HCT116 (cell line): ENCODE results near the gene TTC39C. TPM values are rescaled to one million over a fixed set of nuclear protein-coding genes. Genes with fewer than 3 reads are reported as not detected.
A peak's percentile ranks its signal among the peaks of the same experiment; 100 is the strongest.

ENCODE experiments used
- ATAC-seq: fragments of 200-7000 bp; cut with Tn5 transposase; 2 replicates; pipeline ENCODE4 v1.9.1; 2020; ENCODE audit warnings: mild to moderate bottlenecking, moderate library complexity
- BruUV-seq: library from RNA; stranded (reverse); fragments of 400-500 nt; replicated peaks from 2 replicates; lab custom pipeline; 2021; lab: Mats Ljungman, UMichigan
- CTCF ChIA-PET: fragments of 300-600 bp; sonication (Branson Sonifier 250); formaldehyde crosslinking; loops from one replicate; lab custom pipeline; 2021; ENCODE audit warnings: antibody characterized with exemption; lab: Charles Lee
- POLR2A ChIA-PET: fragments of 300-600, 350-600 bp; sonication (Branson Sonifier 250); formaldehyde crosslinking; loops from one replicate; lab custom pipeline; 2021; ENCODE audit warnings: antibody characterized with exemption; lab: Charles Lee
- RAD21 ChIA-PET, 2 experiments: fragments of 300-600 bp; sonication (Branson Sonifier 250); formaldehyde crosslinking; loops; one replicate each; lab custom pipeline; 2023; ENCODE audit warnings: low total read pairs in 2 of 2; ENCODE audit not compliant: uncharacterized antibody in 2 of 2, unreplicated experiment in 2 of 2, low non-redundant PET in 1 of 2; lab: Charles Lee
- DNase-seq: peaks from one replicate; pipeline ENCODE4 v3.0.0-alpha.2; 2010; ENCODE audit warnings: low read depth, low spot score
- H2AFZ ChIP-seq: fragments of 200-600 bp; shearing (Covaris generic), sonication (generic); 2 replicates; pipeline ENCODE4 v1.6.1; 2017; ENCODE audit warnings: low read depth, mixed run types, mixed read lengths, antibody characterized with exemption, low read length; ENCODE audit not compliant: poor library complexity, severe bottlenecking
- H3K27ac ChIP-seq: 2 replicates; pipeline ENCODE4 v1.5.1; 2012; ENCODE audit warnings: low read depth, low read length
- H3K27me3 ChIP-seq: fragments of 200-600 bp; sonication (generic); 2 replicates; pipeline ENCODE4 v1.6.1; 2016; ENCODE audit warnings: mixed run types, low read length, mixed read lengths; ENCODE audit not compliant: insufficient read depth
- H3K36me3 ChIP-seq, 2 experiments: fragments of 200-500 bp in 1 of 2; fragments of 200-600 bp in 1 of 2; sonication (Bioruptor generic) in 1 of 2; sonication (generic) in 1 of 2; 2 replicates each; pipeline versions ENCODE4 v1.5.1 to v1.6.1; 2014 to 2016; ENCODE audit warnings: low read length in 2 of 2, inconsistent platforms in 1 of 2, mixed read lengths in 1 of 2, mixed run types in 1 of 2; ENCODE audit not compliant: insufficient read depth in 2 of 2, control insufficient read depth in 1 of 2
- H3K4me1 ChIP-seq, 2 experiments: fragments of 200-600 bp in 1 of 2; sonication (generic) in 1 of 2; 2 replicates each; pipeline versions ENCODE4 v1.5.1 to v1.6.1; 2012 to 2017; ENCODE audit warnings: low read length in 2 of 2, inconsistent platforms in 1 of 2, mild to moderate bottlenecking in 1 of 2, mixed read lengths in 1 of 2, mixed run types in 1 of 2, moderate library complexity in 1 of 2; ENCODE audit not compliant: insufficient read depth in 2 of 2, control insufficient read depth in 1 of 2
- H3K4me2 ChIP-seq: fragments of 200-600 bp; sonication (generic); 2 replicates; pipeline ENCODE4 v1.6.1; 2017; ENCODE audit warnings: mixed run types, low read length, mixed read lengths
- H3K4me3 ChIP-seq, 2 experiments: fragments of 200-600 bp in 1 of 2; sonication (generic) in 1 of 2; replicated peaks in 1 of 2; 2 replicates each; pipeline ENCODE4 v1.5.1; 2011 to 2016; ENCODE audit warnings: low read length in 2 of 2, control low read depth in 1 of 2, low read depth in 1 of 2, mild to moderate bottlenecking in 1 of 2, mixed read lengths in 1 of 2, mixed run types in 1 of 2
- H3K79me2 ChIP-seq: fragments of 200-600 bp; sonication (generic); 2 replicates; pipeline ENCODE4 v1.6.1; 2017; ENCODE audit warnings: mild to moderate bottlenecking, mixed run types, low read length, moderate library complexity, mixed read lengths; ENCODE audit not compliant: insufficient read depth
- H3K9ac ChIP-seq: fragments of 200-600 bp; sonication (generic); 2 replicates; pipeline ENCODE4 v1.6.1; 2016; ENCODE audit warnings: low read length, mixed read lengths
- H3K9me2 ChIP-seq: fragments of 200-600 bp; sonication (generic), shearing (Covaris generic); 2 replicates; pipeline ENCODE4 v1.6.1; 2017; ENCODE audit warnings: mixed run types, mild to moderate bottlenecking, moderate library complexity; ENCODE audit not compliant: insufficient read depth
- H3K9me3 ChIP-seq, 2 experiments: fragments of 200-500 bp in 1 of 2; fragments of 200-600 bp in 1 of 2; sonication (Bioruptor generic) in 1 of 2; sonication (generic) in 1 of 2; 2 replicates each; pipeline ENCODE4 v1.6.1; 2014 to 2017; ENCODE audit warnings: low read length in 2 of 2, mixed read lengths in 2 of 2, inconsistent platforms in 1 of 2, low read depth in 1 of 2, mild to moderate bottlenecking in 1 of 2, mixed run types in 1 of 2, moderate library complexity in 1 of 2; ENCODE audit not compliant: control insufficient read depth in 1 of 2, insufficient read depth in 1 of 2
- H4K20me1 ChIP-seq: fragments of 200-600 bp; sonication (generic), shearing (Covaris generic); 2 replicates; pipeline ENCODE4 v1.6.1; 2017; ENCODE audit warnings: mixed run types, mild to moderate bottlenecking, moderate library complexity; ENCODE audit not compliant: insufficient read depth
- CBX3 ChIP-seq: IDR thresholded peaks from 2 replicates; pipeline ENCODE4 v1.6.1; 2012; ENCODE audit warnings: low read depth
- CTCF ChIP-seq, 3 experiments: fragments of 200-600 bp in 1 of 3; sonication (generic) in 1 of 3; IDR thresholded peaks in 2 of 3; conservative IDR thresholded peaks in 1 of 3; 2 replicates each; pipeline ENCODE4 v1.5.1; 2012 to 2017; ENCODE audit warnings: low read depth in 2 of 3, low read length in 2 of 3, antibody characterized with exemption in 1 of 3, borderline replicate concordance in 1 of 3, control low read depth in 1 of 3, mild to moderate bottlenecking in 1 of 3, mixed read lengths in 1 of 3, mixed run types in 1 of 3, moderate library complexity in 1 of 3; ENCODE audit not compliant: insufficient read depth in 1 of 3
- EZH2 ChIP-seq: fragments of 200-600 bp; sonication (generic); IDR thresholded peaks from 2 replicates; pipeline ENCODE4 v1.6.1; 2017; ENCODE audit warnings: antibody characterized with exemption, mixed run types
- MAX ChIP-seq: IDR thresholded peaks from 2 replicates; pipeline ENCODE4 v1.6.1; 2012
- RAD21 ChIP-seq: IDR thresholded peaks from 2 replicates; pipeline ENCODE4 v1.6.1; 2012; ENCODE audit warnings: low read depth, mild to moderate bottlenecking
- intact Hi-C: fragments of 100-400 bp; cut with micrococcal nuclease; formaldehyde crosslinking; loops from 2 replicates; pipeline ENCODE4 v1.10.0; 2022
- total RNA-seq: library from RNA; stranded (reverse); gene quantifications from one replicate; pipeline ENCODE4 v1.2.1, GENCODE V29; 2021; ENCODE audit not compliant: unreplicated experiment

Gene TTC39C
- total RNA-seq, 1 experiment from 2014 or later: 24.8 TPM

GRCh38 chr18:24015639-24016631 lies 1.4 kb downstream of the TTC39C start:
- ChIA-PET POLR2A (interaction anchor here (1.8 kb wide), 1 partner anchor 60 kb away, joined by 4 read pairs; no protein-coding TSS in a partner anchor), CTCF (interaction anchor here (0.8 to 1.0 kb wide), 2 partner anchors 96 to 197 kb away, joined by 3 to 4 read pairs; no protein-coding TSS in a partner anchor), RAD21 (no interaction called here)
- peak overlapping the region; percentile 95 for H3K4me2 ChIP-seq
- no peaks in the 10 kb centered on the region for H3K36me3 ChIP-seq
- H3K27me3 ChIP-seq: no peaks in the 10 kb centered on the region
- no peak for DNase-seq
- no peaks in the 10 kb centered on the region for H4K20me1 ChIP-seq
- TF ChIP-seq EZH2 (no peak), CBX3 (no peak)
- peaks cover 9 to 21% of the 10 kb centered on the region in 2 experiments; a peak in 3 of 4 replicates for H3K4me1 ChIP-seq
- H3K27ac ChIP-seq: no peak overlapping the region
- peak overlapping the region; percentile 81 for H3K9ac ChIP-seq
- TSS peak; percentile 55 for BruUV-seq
- no peak overlapping the region for H2AFZ ChIP-seq
- H3K79me2 ChIP-seq: peaks cover 42% of the 10 kb centered on the region
- ATAC-seq: no peak
- no peaks in the 10 kb centered on the region for H3K9me2 ChIP-seq
- intact Hi-C loops: no loop called here
- H3K4me3 ChIP-seq: peak overlapping the region; percentile 77 to 85
- no peaks in the 10 kb centered on the region for H3K9me3 ChIP-seq

- TF ChIP-seq MAX: no peak
- peak; percentile 30; the same call in 1 of the 2 replicates for TF ChIP-seq RAD21
- TF ChIP-seq CTCF (IDR thresholded peaks at IDR 0.05 in 2 of 3, conservative IDR thresholded peaks at IDR 0.05 in 1 of 3; ENCODE audit: borderline replicate concordance in 1 of 3, insufficient read depth in 1 of 3, low read depth in 2 of 3, low read length in 2 of 3): peak; percentile 15 to 56 (median 50); a peak in 4 of 6 replicates
- ChIA-PET RAD21 (no interaction called here), CTCF (interaction anchor here (0.8 to 1.0 kb wide), 2 partner anchors 95 to 198 kb away, joined by 3 to 4 read pairs; no protein-coding TSS in a partner anchor), POLR2A (no interaction called here)
- Histone ChIP-seq H3K4me1 (peaks cover 9 to 21% of the 10 kb centered on the region in 2 experiments; a peak in 3 of 4 replicates), H3K27ac (no peak overlapping the region), H3K9me2 (no peaks in the 10 kb centered on the region), H2AFZ (no peak overlapping the region), H3K9me3 (no peaks in the 10 kb centered on the region), H3K4me3 (no peak overlapping the region), H3K4me2 (peak overlapping the region; percentile 95; the same call in 1 of the 2 replicates), H3K27me3 (no peaks in the 10 kb centered on the region), H3K36me3 (no peaks in the 10 kb centered on the region), H3K9ac (no peak overlapping the region), H4K20me1 (no peaks in the 10 kb centered on the region), H3K79me2 (peaks cover 42% of the 10 kb centered on the region)
- intact Hi-C loops: no loop called here
- DNase-seq (peak; percentile 26), ATAC-seq (peak; percentile 54)
- no TSS peak for BruUV-seq
Measured at GRCh38 chr18:24016643-24017042, 2.1 kb downstream of the TTC39C start.
